Esophagus muscularis mucosa (tissue), 4 donors: ENCODE data around the gene IFI27L1. TPM values are rescaled to one million over a fixed set of nuclear protein-coding genes. Genes with fewer than 3 reads are reported as not detected.

ENCODE experiments used
- DNase-seq: peaks from one replicate; pipeline ENCODE4 v3.0.0-alpha.2; 2017; ENCODE audit errors: extremely low spot score
- H3K27ac ChIP-seq, 4 donors: fragments of 200-600 bp; sonication (generic); replicated peaks in 1 of 4; 1 replicate in 3 of 4; 2 replicates in 1 of 4; pipeline ENCODE4 v1.5.1; 2016 to 2019; ENCODE audit warnings: mild to moderate bottlenecking in 1 of 4
- H3K27me3 ChIP-seq, 4 donors: fragments of 200-600 bp; sonication (generic); one replicate each; pipeline versions ENCODE4 v1.5.1 to v1.6.0; 2016 to 2019
- H3K36me3 ChIP-seq, 4 donors: fragments of 200-600 bp; sonication (generic); one replicate each; pipeline ENCODE4 v1.5.1; 2016 to 2019
- H3K4me1 ChIP-seq, 4 donors: fragments of 200-600 bp; sonication (generic); one replicate each; pipeline ENCODE4 v1.5.1; 2016 to 2019
- H3K4me3 ChIP-seq, 4 donors: fragments of 200-600 bp; sonication (generic); 1 replicate in 2 of 4; 2 replicates in 2 of 4; pipeline ENCODE4 v1.5.1; 2016 to 2019; ENCODE audit warnings: mild to moderate bottlenecking in 4 of 4, moderate library complexity in 1 of 4
- H3K9me3 ChIP-seq, 4 donors: fragments of 200-600 bp; sonication (generic); 1 replicate in 3 of 4; 2 replicates in 1 of 4; pipeline ENCODE4 v1.5.1; 2016 to 2019
- EP300 ChIP-seq: sonication (generic); formaldehyde crosslinking; IDR thresholded peaks from one replicate; pipeline ENCODE4 v1.6.1; 2017; ENCODE audit warnings: antibody characterized with exemption
- POLR2A ChIP-seq: fragments of 450-650 bp; IDR thresholded peaks from one replicate; pipeline ENCODE4 v1.6.1; 2017; ENCODE audit warnings: antibody characterized with exemption, moderate library complexity, mild to moderate bottlenecking, low read depth
- POLR2AphosphoS5 ChIP-seq, 2 donors: sonication (generic); formaldehyde crosslinking; IDR thresholded peaks; one replicate each; pipeline ENCODE4 v1.6.1; 2017; ENCODE audit warnings: antibody characterized with exemption in 2 of 2
- WGBS: methylation state at CpG from one replicate; pipeline ENCODE4 v1.1.5; 2018; 5-methylcytosine and 5-hydroxymethylcytosine counted together
- intact Hi-C: fragments of 100-400 bp; cut with DNase I; formaldehyde crosslinking; loops from one replicate; pipeline ENCODE4 v1.15.1; 2023
- total RNA-seq, 4 donors: library from RNA; depleted of rRNA; stranded (reverse); fragments of >200 nt; gene quantifications; one replicate each; pipeline versions ENCODE4 v1.1.0 to v1.2.1, GENCODE V29; 2016
- TF ChIP-seq, protein P1 (sequence below), 3 experiments: fragments of 200-600 bp in 2 of 3; fragments of 450-650 bp in 1 of 3; sonication (generic) in 2 of 3; IDR thresholded peaks; one replicate each; pipeline ENCODE4 v1.5.1; 2017 to 2019; ENCODE audit warnings: antibody characterized with exemption in 3 of 3, mild to moderate bottlenecking in 2 of 3, moderate library complexity in 1 of 3

The IFI27L1 gene
- total RNA-seq, 4 donors from 2014 or later: 5.8 to 12.9 (median 6.4) TPM

DNA sequence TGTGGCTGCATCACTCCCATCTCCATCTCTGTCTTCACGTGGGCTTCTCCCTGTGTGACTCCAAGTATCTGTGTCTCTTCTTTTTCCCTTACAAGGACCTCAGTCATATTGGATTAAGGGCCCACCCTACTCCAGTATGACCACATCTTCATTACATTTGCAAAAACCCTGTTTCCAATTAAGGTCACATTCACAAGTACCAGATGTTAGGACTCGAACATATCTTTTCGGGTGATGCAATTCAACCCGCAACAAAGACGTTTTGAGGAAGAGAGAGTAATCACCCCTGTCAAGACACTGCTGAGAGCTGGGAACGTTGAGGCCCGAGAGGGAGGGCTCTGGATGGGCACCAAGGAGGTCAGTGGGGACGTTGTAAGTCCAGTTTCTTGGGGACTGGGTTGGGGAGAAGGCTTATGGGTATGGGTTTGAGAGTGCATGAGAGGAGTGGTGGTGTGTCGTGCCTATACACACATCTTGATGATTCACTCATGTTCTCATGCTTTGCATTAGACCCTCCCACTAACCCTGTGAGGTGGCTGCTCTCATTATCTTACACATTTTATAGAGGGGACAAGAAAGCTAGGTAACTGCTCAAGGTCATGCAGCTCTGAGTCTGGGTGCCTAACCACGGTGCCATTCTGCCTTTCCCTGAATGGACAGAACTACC lies 17.3 kb downstream of the IFI27L1 start:
- Histone ChIP-seq H3K4me3 (no peak overlapping the region), H3K27me3 (no peaks in the 10 kb centered on the region), H3K4me1 (no peaks in the 10 kb centered on the region), H3K36me3 (peaks cover 0 to 17% (median 6%) of the 10 kb centered on the region in 4 donors), H3K27ac (no peak overlapping the region), H3K9me3 (no peaks in the 10 kb centered on the region)
- 61% methylated on average over 10 of the region's 10 CpGs for WGBS
- TF ChIP-seq, protein P1, sequence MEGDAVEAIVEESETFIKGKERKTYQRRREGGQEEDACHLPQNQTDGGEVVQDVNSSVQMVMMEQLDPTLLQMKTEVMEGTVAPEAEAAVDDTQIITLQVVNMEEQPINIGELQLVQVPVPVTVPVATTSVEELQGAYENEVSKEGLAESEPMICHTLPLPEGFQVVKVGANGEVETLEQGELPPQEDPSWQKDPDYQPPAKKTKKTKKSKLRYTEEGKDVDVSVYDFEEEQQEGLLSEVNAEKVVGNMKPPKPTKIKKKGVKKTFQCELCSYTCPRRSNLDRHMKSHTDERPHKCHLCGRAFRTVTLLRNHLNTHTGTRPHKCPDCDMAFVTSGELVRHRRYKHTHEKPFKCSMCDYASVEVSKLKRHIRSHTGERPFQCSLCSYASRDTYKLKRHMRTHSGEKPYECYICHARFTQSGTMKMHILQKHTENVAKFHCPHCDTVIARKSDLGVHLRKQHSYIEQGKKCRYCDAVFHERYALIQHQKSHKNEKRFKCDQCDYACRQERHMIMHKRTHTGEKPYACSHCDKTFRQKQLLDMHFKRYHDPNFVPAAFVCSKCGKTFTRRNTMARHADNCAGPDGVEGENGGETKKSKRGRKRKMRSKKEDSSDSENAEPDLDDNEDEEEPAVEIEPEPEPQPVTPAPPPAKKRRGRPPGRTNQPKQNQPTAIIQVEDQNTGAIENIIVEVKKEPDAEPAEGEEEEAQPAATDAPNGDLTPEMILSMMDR (IDR thresholded peaks at IDR 0.05): no peak
- TF ChIP-seq POLR2A (no peak), POLR2AphosphoS5 (IDR thresholded peaks at IDR 0.05) (no peak), EP300 (no peak)
- no peak for DNase-seq
- intact Hi-C loops: no loop called here

DNA sequence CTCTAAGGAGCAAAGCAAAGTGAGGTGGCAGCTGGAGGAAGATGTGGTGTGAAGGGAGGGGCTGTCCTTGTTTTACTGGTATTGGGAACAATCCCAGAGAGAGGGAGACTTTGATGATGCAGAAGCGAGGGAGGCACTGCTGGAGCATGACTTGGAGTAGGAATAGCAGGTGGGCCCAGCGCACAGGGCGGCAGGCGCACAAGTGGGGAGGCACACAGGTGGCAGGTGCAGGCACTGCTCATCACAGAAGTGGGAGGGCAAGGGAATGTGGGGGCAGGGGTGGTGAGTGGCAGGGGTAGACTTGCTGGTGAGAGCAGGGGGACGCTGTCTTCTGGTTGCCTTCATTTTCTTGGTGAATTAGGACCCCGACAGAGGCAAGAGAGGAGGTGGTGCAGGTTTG lies 17.9 kb downstream of the IFI27L1 start:
- intact Hi-C loops: no loop called here
- over 99% methylated on average over 6 of the region's 6 CpGs for WGBS
- Histone ChIP-seq H3K36me3 (peaks cover 0 to 17% (median 6%) of the 10 kb centered on the region in 4 donors), H3K4me1 (no peaks in the 10 kb centered on the region), H3K27ac (no peak overlapping the region), H3K9me3 (no peaks in the 10 kb centered on the region), H3K27me3 (no peaks in the 10 kb centered on the region), H3K4me3 (no peak overlapping the region)
- TF ChIP-seq, protein P1 (IDR thresholded peaks at IDR 0.05): no peak
- TF ChIP-seq POLR2AphosphoS5 (IDR thresholded peaks at IDR 0.05) (no peak), POLR2A (no peak), EP300 (no peak)
- DNase-seq: no peak

DNA sequence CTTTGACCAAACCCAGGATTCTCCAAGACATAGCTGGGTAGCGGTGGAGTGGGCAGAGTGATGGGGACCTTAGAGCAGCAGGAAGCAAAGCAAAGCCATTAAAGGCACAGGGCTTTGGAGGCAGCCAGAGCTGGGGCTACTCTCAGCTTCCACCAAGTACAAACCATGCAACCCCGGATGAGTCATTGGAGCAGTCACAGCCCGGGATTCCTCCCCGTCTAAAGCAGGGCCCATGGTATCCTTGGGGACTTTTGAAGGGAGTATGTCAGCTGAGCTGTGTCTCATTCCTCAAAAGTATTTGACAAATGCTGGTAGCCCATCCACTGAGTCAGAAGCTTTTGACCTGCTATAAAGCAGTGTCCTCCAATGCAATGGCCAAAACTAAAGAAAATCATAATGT lies 19.7 kb downstream of the IFI27L1 start:
- TF ChIP-seq, protein P1 (IDR thresholded peaks at IDR 0.05): no peak
- TF ChIP-seq POLR2A: no peak
- TF ChIP-seq POLR2AphosphoS5 (IDR thresholded peaks at IDR 0.05): no peak
- TF ChIP-seq EP300: no peak

DNA sequence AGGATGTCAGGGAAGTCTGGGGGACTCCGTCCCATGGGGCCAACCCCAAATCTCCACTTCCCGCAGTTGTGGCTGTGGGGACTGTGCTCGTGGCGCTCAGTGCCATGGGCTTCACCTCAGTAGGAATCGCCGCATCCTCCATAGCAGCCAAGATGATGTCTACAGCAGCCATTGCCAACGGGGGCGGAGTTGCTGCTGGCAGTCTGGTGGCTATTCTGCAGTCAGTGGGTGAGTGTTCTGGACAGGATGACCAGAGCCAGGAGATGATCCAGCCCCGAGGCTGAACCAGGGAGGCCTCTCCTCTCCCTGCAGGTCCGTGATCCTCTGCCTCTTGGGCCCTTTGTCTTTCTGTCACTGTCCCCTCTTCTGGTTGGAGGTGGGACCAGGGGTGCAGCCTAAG lies 20.6 kb downstream of the IFI27L1 start:
- Histone ChIP-seq H3K36me3 (peaks cover 0 to 17% (median 6%) of the 10 kb centered on the region in 4 donors), H3K27me3 (no peaks in the 10 kb centered on the region), H3K27ac (no peak overlapping the region), H3K4me1 (no peaks in the 10 kb centered on the region), H3K4me3 (no peak overlapping the region), H3K9me3 (no peaks in the 10 kb centered on the region)
- WGBS: 92% methylated on average over 9 of the region's 10 CpGs
- TF ChIP-seq EP300: no peak
- intact Hi-C loops: no loop called here
- no peak for DNase-seq

More for the DNA sequence above, 19.7 kb downstream of the IFI27L1 start:
- Histone ChIP-seq H3K27ac (no peak overlapping the region), H3K4me1 (no peaks in the 10 kb centered on the region), H3K9me3 (no peaks in the 10 kb centered on the region), H3K27me3 (no peaks in the 10 kb centered on the region), H3K4me3 (no peak overlapping the region), H3K36me3 (peaks cover 0 to 17% (median 6%) of the 10 kb centered on the region in 4 donors)
- 70% methylated on average over 4 of the region's 4 CpGs for WGBS
- intact Hi-C loops: no loop called here
- DNase-seq: no peak

DNA sequence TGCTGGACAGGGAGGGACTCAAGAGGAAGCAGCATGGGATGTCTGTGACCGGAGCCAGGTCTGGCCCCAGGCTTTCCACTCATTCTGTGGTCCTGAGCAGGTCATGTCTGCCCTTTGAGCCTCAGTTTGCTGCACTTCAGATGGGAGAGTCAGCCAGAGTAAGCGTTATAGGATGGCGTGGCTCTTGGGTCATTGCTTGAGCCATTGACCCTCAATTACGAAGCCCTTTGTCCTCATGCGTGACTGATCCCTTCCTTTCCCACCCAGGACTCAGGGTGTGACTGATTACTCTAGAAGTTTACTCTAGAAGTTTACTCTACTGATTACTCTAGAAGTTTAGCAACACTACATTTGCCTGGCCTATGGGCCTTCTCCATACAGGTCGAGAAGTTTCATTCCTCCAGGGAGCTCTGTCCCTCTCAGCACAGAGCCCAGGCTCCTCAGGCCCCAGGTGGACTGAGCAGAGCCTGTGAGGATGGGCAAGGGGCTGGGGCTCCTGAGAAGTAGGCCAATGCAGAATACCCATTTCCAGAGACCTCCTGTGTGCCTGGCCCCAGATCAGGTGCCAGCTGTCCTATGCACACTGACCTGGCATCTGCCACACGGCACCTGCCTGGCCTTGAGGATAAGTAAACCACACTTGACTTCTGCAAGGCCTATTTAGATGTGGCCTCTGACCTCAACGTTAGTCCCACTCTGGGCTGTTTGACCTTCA lies 21.8 kb downstream of the IFI27L1 start:
- Histone ChIP-seq H3K4me3 (no peak overlapping the region), H3K27me3 (no peaks in the 10 kb centered on the region), H3K4me1 (no peaks in the 10 kb centered on the region), H3K27ac (no peak overlapping the region), H3K9me3 (no peaks in the 10 kb centered on the region), H3K36me3 (peaks cover 0 to 8% (median 0%) of the 10 kb centered on the region in 4 donors)
- TF ChIP-seq POLR2AphosphoS5 (IDR thresholded peaks at IDR 0.05): no peak
- TF ChIP-seq, protein P1 (IDR thresholded peaks at IDR 0.05): no peak
- no peak for TF ChIP-seq EP300
- no peak for TF ChIP-seq POLR2A
- intact Hi-C loops: no loop called here
- no peak for DNase-seq
- WGBS: 81% methylated on average over 8 of the region's 8 CpGs
